ENCODE results near the gene FAM76A. TPM values are rescaled to one million over a fixed set of nuclear protein-coding genes. Genes with fewer than 3 reads are reported as not detected.

Gene FAM76A
- polyA plus RNA-seq, 3 donors = 3.3 to 5.4 (median 4.3) TPM

DNA sequence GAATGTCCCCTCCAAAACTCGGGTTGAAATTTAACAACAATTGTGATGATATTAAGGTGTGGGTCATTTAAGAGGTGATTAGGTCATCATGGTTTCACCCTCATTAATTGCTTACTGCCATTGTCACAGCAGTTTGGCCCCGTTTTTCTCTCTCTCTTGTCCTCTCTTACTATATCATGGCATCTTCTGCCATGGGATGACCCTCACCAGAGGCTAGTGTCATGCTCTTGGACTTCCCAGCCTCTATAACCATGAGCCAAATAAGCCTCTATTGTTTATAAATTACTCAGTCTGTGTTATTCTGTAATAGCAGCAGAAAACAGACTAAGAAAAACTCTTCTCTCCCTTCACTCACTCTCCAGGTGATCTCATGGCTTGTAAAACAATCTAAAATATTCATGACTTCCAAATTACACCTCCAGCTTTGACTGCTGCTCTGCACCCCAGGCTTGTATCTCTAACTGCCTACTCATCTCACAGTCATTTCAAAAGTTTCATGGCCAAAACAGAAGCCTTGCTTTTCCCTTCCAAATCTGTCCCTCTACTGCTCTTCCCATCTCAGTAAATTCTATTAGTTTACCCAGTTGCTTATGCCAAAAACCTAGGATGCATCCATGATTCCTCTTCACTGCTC, 9.4 kb upstream of the FAM76A start:
- H3K27ac ChIP-seq (ENCODE audit: low read depth, low read length) = no peak overlapping the region
- WGBS, 3 donors = 65 to 75% (median 73%) methylated on average over 2 of the region's 2 CpGs

DNA sequence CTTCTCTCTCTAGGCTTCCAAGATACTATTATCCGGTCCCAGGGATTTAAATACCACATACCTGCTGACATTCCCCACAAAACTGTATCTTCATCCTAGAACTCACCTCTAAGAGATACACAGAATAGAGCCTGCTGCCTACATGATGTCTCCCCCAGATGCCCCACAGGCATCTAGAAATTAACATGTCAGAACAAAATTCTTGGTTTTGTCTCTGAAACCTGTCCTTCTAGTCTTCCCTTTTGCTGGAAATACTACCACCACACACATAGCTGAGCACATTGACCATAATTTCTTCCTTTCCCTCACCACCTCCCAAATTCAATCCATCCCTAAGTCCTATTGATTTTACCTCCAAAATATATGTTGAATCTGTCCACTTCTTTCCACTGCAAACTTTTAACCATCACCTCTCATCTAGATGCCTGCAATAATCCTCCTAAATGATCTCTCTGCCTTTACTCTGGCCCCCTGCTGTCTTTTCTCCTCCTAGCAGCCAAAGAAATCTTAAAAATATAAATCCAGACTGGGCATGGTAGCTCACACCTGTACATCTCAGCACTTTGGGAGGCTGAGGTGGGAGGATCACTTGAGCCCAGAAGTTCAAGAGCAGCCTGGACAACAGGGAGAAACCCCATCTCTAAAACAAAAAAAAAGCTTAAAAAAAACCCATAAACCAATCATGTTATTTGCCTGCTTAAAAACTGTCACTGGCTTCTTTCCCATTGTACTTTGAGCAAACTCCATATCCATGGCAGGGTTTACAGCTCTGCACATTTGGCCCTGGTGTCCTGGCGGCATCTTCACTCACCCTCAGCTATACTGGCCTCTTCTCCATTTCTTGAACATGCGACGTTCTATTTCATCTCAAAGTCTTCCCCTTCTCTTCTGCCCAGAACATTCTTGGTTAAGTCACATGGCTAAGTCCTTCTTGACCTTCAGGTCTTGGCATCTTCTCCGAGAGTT, 6.2 kb upstream of the FAM76A start:
- H3K27ac ChIP-seq (ENCODE audit: low read depth, low read length) = no peak overlapping the region
- 60 to 66% (median 63%) methylated on average over 5 of the region's 5 CpGs for WGBS, 3 donors

DNA sequence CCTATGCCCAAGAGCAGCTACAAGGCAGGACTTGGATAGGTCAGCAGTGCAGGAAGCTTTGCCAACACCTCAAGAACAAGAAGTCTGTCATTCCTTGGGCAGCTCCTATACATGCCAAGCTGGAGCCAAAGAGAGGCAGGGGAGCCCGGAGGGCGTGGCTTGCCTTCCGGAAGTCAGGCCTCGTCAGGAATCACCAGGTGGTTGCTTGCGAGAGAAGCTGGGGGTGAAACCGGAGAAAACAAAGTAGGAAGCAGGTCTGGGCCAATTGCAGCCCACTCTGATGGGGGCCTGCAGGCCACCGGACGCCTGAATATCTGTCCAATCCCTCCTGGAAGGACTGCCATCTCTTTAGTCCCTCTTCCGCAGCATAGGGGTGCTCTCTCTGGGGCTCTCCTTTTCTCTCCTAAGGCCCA, 794 bp upstream of the FAM76A start:
- 60 to 76% (median 61%) methylated on average over 9 of the region's 9 CpGs for WGBS, 3 donors
- H3K27ac ChIP-seq (ENCODE audit: low read depth, low read length) = peak overlapping the region; percentile 88

DNA sequence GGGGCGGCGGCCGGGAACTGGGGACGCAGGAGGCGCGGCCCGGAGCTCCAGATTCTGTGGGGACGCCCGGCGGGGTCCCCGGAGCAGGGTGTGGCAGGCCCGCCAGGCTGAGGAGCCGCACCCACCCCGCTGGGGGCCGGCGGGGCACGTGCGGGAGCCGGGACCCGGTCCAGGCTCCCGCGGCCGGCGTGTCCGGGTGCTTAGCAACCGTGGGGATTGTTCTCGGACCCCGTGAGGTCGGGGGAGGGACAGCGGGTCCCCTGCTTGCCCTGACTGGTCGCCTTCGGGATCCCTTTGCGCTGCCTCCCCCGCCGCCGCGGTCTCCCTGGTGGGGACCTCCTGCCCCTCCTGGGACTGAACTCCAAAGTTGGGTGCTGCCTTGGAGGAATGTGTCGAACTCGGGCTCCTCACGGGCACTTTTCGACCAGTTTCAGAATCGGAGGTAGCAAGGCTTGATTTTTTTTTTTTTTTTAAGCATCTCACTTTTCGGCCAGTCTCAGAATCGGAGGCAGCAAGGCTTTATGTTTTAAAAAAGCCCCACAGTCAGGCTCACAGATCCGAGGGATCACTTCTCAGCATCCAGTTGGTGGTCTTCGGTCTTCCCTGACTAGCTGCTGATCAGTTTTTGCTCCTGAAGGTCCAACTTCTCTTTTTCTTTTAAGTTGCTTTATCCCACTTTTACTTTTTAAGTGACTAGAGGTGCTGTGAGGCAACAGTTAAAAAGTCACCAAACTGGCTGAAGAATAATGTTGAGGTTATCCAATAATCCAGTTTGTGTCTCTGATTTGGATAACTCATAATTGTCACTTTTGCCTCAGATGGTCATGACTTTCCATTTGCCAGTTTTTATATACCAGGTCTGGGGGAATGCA, 648 bp downstream of the FAM76A start:
- H3K27ac ChIP-seq (ENCODE audit: low read depth, low read length) = no peak overlapping the region
- WGBS, 3 donors = 0 to 1% (median 0%) methylated on average over 45 to 46 of the region's 46 CpGs

DNA sequence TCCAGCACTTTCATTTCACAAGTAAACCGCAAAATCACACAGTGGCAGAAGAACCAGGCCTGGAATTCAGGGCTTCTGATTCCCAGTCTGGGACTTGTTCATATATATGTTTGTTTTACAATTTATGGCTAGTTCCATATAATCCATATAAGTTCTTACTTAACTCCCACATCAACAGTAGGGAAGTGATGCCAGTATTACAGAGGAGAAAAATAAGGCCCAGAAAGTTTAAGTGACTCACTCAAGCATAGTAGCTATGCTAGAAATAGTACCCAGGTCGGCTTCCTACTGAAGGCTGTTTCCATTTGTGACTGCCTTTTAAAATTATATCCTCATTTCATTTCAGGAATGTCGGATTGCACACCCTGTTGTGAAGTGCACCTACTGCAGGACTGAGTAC, 1.4 kb downstream of the FAM76A start:
- WGBS, 3 donors = 77 to 82% (median 79%) methylated on average over 3 of the region's 3 CpGs
- no peak overlapping the region for H3K27ac ChIP-seq (ENCODE audit: low read depth, low read length)

DNA sequence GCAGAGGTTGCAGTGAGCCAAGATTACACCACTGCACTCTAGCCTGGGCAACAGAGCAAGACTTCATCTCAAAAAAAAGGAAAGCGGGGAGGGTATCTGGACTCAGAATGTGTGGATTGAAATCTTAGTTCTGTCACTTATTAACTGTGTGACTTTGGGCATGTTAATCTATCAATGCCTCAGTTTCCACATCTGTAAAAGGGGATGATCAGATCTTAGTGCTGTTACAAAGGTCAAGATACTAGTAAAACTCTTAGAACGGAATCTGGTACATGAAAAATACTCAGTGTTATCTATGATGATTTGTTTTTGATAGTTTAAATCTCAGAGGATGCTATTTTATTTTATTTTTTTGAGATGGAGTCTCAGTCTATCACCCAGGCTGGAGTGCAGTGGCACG, 10.5 kb downstream of the FAM76A start:
- H3K27ac ChIP-seq (ENCODE audit: low read depth, low read length) = no peak overlapping the region
- WGBS, 3 donors = 76 to 98% (median 97%) methylated on average over 3 of the region's 3 CpGs

DNA sequence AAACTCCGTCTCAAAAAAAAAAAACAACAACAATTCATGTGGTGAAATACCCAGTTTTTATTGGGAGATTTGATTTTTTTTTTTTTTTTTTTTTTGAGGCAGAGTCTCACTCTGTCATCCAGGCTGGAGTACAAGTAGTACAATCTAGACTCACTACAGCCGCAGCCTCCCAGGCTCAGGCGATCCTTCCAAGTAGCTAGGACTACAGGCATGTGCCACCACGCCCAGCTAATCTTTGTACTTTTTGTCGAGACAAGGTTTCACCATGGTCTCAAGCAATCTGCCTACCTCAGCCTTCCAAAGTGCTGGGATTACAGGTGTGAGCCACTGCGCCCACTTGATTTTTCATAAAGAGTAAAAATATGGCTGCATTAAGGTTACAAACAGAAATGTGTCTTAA, 15.4 kb downstream of the FAM76A start:
- WGBS, 3 donors = 88 to 97% (median 97%) methylated on average over 6 of the region's 6 CpGs
- no peak overlapping the region for H3K27ac ChIP-seq (ENCODE audit: low read depth, low read length)

DNA sequence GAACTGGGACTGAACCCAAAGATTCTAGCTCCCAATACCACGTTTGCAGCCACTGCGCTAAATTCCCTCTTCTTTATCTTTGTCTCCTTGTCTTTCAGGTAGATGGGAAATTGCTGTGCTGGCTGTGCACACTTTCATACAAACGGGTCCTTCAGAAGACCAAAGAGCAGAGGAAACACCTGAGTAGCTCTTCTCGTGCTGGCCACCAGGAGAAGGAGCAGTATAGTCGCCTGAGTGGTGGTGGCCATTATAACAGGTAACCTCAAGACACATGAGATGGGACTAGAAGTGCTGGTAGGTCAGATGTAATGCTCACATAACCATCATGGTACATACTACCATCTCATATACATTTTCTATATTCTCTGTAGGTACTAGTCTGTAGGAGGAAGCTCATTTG, 18.8 kb downstream of the FAM76A start:
- 80 to 93% (median 85%) methylated on average over 5 of the region's 5 CpGs for WGBS, 3 donors

DNA sequence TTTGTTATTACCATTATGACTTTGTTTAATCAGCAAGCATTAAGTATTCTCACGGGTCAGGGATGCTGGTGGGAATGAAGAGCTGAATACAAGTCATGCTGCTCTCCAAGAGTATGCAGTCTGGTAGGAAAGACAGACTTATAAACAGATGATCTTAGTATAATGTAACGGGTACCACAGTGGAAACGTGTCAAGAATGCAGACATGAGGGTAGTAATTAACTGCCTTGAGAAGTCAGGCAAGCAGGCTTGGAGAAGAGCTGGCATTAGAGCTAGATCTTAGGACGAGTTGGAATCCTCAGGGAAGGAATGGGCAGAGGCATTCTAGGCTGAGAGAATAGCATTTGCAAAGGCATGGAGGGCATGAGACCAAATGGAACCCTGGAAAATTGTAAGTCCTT, 19.7 kb downstream of the FAM76A start:
- 86 to 89% (median 88%) methylated on average over 4 of the region's 4 CpGs for WGBS, 3 donors
- no peak overlapping the region for H3K27ac ChIP-seq (ENCODE audit: low read depth, low read length)

More for the DNA sequence above, 18.8 kb downstream of the FAM76A start:
- H3K27ac ChIP-seq (ENCODE audit: low read depth, low read length) = no peak overlapping the region

DNA sequence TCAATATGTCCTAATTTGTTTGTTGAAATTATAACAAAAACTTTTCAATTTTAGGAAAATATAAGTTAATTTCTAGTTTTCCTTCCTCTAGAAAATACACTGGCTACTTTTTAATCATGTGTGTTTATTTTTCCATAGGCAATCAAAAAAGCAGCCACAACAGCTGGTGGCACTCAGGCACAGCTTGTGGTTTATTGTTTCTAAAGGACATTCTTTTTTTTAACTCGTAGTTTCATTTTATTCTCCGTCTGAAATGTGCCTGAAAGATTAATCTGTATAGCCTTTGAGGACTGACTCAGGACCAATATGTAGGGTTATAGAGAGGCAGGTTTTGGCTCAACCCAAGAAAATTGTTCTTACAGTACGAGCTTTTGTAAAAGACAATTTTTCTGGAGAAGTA, 26.6 kb downstream of the FAM76A start:
- WGBS, 3 donors = 42 to 84% (median 84%) methylated on average over 3 of the region's 3 CpGs
- no peak overlapping the region for H3K27ac ChIP-seq (ENCODE audit: low read depth, low read length)

DNA sequence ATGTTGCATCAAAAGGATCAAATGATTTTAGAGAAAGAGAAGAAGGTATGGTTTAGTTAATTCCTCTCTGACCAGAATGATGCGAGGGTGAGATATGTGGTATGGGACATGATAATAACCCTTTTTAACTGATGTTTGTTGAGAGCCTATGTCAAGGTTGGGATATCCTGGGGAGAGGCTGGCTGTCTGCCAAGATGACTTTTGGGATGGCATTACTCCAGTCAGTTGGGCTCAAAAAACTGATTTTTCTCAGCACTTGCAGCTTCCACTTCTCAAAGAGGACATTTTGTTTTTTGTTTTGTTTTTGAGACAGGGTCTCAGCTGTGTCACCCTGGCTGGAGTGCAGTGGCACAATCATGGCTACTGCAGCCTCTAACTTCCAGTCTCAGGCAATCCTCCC, 29.5 kb downstream of the FAM76A start:
- 70 to 91% (median 85%) methylated on average over 1 of the region's 1 CpG for WGBS, 3 donors

DNA sequence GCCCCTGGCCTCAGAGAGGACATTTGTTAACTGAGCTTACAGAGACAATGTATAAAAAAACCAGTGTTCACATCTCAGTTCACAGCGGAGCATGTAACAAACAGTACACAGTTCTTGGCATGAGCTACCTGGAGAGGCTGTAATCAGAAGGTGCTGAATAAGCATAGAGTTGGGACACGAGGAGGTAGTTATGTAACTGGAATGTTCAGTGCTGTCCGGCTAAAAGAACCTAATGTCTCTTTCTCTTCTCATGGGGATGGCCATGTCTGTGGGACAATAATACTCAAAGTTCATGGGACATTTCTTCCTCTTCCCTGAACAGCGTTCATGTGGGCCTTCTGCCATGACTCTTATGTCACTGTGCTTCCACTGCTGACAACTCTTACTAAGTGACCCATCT, 30.1 kb downstream of the FAM76A start:
- no peak overlapping the region for H3K27ac ChIP-seq (ENCODE audit: low read depth, low read length)
- 51 to 69% (median 68%) methylated on average over 4 of the region's 4 CpGs for WGBS, 3 donors

More for the DNA sequence above, 29.5 kb downstream of the FAM76A start:
- H3K27ac ChIP-seq (ENCODE audit: low read depth, low read length) = no peak overlapping the region

DNA sequence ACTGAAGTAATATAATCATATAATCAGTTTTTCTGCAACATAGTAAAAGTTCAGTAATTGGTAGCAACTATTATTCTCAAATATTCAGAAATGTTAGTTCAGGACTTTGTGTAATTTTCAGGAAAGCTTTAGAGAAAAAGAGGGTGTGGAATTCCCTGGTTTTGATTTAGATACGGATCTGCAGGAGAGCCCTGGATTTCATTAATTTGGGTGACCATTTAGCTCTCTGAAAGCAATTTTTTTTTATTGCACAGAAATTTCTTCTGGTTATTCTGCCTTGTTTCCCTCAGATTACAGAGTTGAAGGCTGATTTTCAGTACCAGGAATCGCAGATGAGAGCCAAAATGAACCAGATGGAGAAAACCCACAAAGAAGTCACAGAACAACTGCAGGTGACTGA, 33.5 kb downstream of the FAM76A start:
- no peak overlapping the region for H3K27ac ChIP-seq (ENCODE audit: low read depth, low read length)
- WGBS, 3 donors = 92 to 93% (median 92%) methylated on average over 2 of the region's 2 CpGs

DNA sequence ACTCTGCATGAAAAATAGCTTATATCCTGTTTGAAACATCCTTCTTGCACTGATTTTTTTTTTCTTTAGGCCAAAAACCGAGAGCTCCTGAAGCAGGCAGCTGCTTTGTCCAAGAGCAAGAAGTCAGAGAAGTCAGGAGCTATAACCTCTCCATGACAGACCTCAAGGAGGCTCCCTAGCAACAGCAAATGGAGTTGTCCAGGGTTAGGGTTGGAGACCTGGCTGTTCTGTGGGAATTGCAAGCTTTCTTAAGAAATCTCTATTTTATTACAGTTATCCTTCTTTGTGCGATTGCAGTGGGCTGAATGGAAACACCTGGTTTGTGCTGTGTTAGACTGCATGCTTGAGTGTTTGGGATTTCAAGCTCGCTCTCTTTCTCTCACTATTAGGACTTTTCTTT, 34.7 kb downstream of the FAM76A start:
- 76 to 82% (median 80%) methylated on average over 3 of the region's 3 CpGs for WGBS, 3 donors
- no peak overlapping the region for H3K27ac ChIP-seq (ENCODE audit: low read depth, low read length)

DNA sequence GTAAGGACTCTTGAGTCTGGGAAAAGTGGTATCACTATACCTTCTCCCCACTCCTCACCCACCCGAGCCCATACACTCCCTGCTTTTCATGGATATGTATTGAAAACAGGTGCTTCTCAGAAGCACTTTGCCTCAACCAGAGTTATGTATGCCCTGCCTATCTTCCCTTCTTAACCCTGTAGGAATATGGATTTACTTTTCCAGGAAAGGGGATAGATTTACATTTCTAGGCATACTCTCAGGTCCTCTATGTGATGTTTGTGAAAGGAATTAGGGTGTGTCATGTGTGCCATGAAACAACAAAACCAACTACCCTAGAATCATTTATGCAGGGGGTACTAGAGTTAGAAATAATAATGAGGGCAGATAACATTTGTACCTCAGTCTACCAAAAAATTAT, 36.3 kb downstream of the FAM76A start:
- no peak overlapping the region for H3K27ac ChIP-seq (ENCODE audit: low read depth, low read length)
- whole genome bisulfite sequencing, 3 donors = 85 to 96% (median 89%) methylated on average over 1 of the region's 1 CpG

DNA sequence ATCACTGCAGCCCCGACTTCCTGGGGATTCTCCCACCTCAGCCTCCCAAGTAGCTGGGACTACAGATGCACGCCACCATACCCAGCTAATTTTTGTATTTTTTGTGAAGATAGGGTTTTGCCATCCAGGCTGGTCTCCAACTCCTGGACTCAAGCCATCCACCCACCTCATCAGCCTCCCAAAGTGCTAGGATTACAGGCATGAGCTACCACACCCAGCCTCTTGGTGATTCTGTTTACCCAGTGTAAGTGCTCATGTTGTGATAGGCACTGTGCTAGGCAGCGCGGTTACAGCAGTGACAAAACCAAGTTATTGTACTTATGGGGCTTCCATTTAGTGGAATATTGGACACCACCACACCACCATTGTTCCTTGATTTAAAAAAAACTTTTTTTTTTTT, 37.6 kb downstream of the FAM76A start:
- 87 to 98% (median 88%) methylated on average over 4 of the region's 4 CpGs for WGBS, 3 donors

DNA sequence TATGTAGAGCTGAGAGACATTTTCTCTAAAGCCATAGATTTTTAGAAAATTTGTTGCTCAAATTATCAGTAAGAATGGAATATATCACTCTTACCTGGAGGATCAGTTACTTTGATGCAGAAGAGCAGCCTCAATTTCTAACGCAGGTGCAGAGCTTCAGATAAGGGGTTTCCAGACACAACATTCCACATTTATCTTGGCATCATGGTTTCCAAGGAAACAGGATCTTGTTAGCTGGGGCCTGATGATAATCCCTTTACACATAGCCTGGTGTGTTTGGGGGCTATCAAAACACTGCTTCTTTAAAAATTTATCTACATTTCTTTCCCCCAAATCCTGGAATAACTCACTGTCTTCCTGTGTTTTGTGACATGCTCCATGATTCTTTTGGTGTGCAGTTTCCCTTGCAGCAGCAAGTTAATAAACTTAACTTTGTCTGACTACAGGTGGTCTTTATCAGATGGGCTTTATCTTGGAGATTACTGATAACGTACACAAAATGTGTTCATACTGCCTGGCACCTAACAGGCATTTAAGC, 44.6 kb downstream of the FAM76A start:
- no peak overlapping the region for H3K27ac ChIP-seq (ENCODE audit: low read depth, low read length)
- WGBS, 3 donors = 44 to 85% (median 79%) methylated on average over 2 of the region's 2 CpGs

More for the DNA sequence above, 37.6 kb downstream of the FAM76A start:
- no peak overlapping the region for H3K27ac ChIP-seq (ENCODE audit: low read depth, low read length)

Measured in adipose tissue (tissue), 3 donors.